CD4-positive, alpha-beta T cell treated with Interleukin-17A for 1 hour (primary cell): ENCODE measurements around the gene HELZ.
A peak's percentile ranks its signal among the peaks of the same experiment; 100 is the strongest.
"Not testable (repeated sequence)": the region's sequence is repeated elsewhere in the genome, so short reads cannot be mapped to it uniquely, and the experiment has no call there.

Experiments
- DNase-seq: peaks from one replicate; pipeline ENCODE4 v3.0.0-alpha.2; 2020

HELZ gene

GRCh38 chr17:67180275-67180674 is 64.7 kb downstream of the HELZ start:
- DNase-seq, result no peak

- DNase-seq, result no peak
Measured at GRCh38 chr17:67178555-67178954, 66.4 kb downstream of the HELZ start.

GRCh38 chr17:67177732-67178131 is 67.3 kb downstream of the HELZ start:
- no peak for DNase-seq

GRCh38 chr17:67174190-67174589 is 70.8 kb downstream of the HELZ start:
- DNase-seq, result no peak

- no peak for DNase-seq
Measured at GRCh38 chr17:67171560-67171959, 73.4 kb downstream of the HELZ start.

GRCh38 chr17:67168496-67168895 is 76.5 kb downstream of the HELZ start:
- DNase-seq, result no peak

GRCh38 chr17:67165201-67165600 is 79.8 kb downstream of the HELZ start:
- no peak for DNase-seq

- DNase-seq, result no peak
Measured at GRCh38 chr17:67164302-67164701, 80.7 kb downstream of the HELZ start.

GRCh38 chr17:67162771-67163170 is 82.2 kb downstream of the HELZ start:
- DNase-seq, result no peak

- DNase-seq, result no peak
Measured at GRCh38 chr17:67161573-67161972, 83.4 kb downstream of the HELZ start.

GRCh38 chr17:67160791-67161190 is 84.2 kb downstream of the HELZ start:
- DNase-seq, result no peak

- DNase-seq, result peak; percentile 10
Measured at GRCh38 chr17:67157732-67158639, 87.0 kb downstream of the HELZ start.

GRCh38 chr17:67156269-67157199 is 88.5 kb downstream of the HELZ start:
- DNase-seq, result no peak

GRCh38 chr17:67152824-67153223 is 92.2 kb downstream of the HELZ start:
- DNase-seq, result no peak

- no peak for DNase-seq
Measured at GRCh38 chr17:67151717-67152116, 93.3 kb downstream of the HELZ start.

- no peak for DNase-seq
Measured at GRCh38 chr17:67150826-67151225, 94.2 kb downstream of the HELZ start.

- DNase-seq, result no peak
Measured at GRCh38 chr17:67148352-67148751, 96.6 kb downstream of the HELZ start.

GRCh38 chr17:67145183-67145805 is 99.7 kb downstream of the HELZ start:
- no peak for DNase-seq

GRCh38 chr17:67143318-67143717 is 101.7 kb downstream of the HELZ start:
- no peak for DNase-seq

- not testable (repeated sequence) for DNase-seq
Measured at GRCh38 chr17:67142030-67142429, 103.0 kb downstream of the HELZ start.

- DNase-seq, result no peak
Measured at GRCh38 chr17:67139784-67140665, 105.0 kb downstream of the HELZ start.

GRCh38 chr17:67139289-67139688 is 105.7 kb downstream of the HELZ start:
- DNase-seq, result no peak
